Stomach (tissue), 9 donors: ENCODE results near the gene IAPP. TPM values are rescaled to one million over a fixed set of nuclear protein-coding genes. Genes with fewer than 3 reads are reported as not detected.

Experiments
- DNase-seq, 2 donors: peaks; one replicate each; pipeline versions ENCODE4 v3.0.0 to v3.0.0-alpha.2; 2013 to 2019
- H3K27ac ChIP-seq, 5 donors: fragments of 200-600 bp in 4 of 5; sonication (generic) in 4 of 5; one replicate each; pipeline ENCODE4 v1.5.1; 2013 to 2019; ENCODE audit warnings: mild to moderate bottlenecking in 1 of 5, moderate library complexity in 1 of 5
- H3K27me3 ChIP-seq, 3 donors: fragments of 200-600 bp; sonication (generic); one replicate each; pipeline ENCODE4 v1.5.1; 2017 to 2019; ENCODE audit warnings: mixed run types in 1 of 3
- H3K36me3 ChIP-seq, 4 donors: fragments of 200-600 bp; sonication (generic); 1 replicate in 3 of 4; 2 replicates in 1 of 4; pipeline ENCODE4 v1.5.1; 2016 to 2019
- H3K4me1 ChIP-seq, 4 donors: fragments of 200-600 bp; sonication (generic); one replicate each; pipeline ENCODE4 v1.5.1; 2016 to 2019
- H3K4me3 ChIP-seq, 4 donors: fragments of 200-600 bp; sonication (generic) in 3 of 4; one replicate each; pipeline ENCODE4 v1.5.1; 2016 to 2019; ENCODE audit warnings: mild to moderate bottlenecking in 1 of 4
- H3K9me3 ChIP-seq, 4 donors: fragments of 200-600 bp; sonication (generic); one replicate each; pipeline ENCODE4 v1.5.1; 2016 to 2019
- CTCF ChIP-seq, 7 experiments: fragments of 450-650 bp in 4 of 7; fragments of 200-600 bp in 3 of 7; sonication (generic) in 3 of 7; IDR thresholded peaks; one replicate each; pipeline ENCODE4 v1.5.1; 2016 to 2019; ENCODE audit warnings: antibody characterized with exemption in 7 of 7, control low read depth in 2 of 7, mild to moderate bottlenecking in 1 of 7
- EP300 ChIP-seq: sonication (generic); formaldehyde crosslinking; IDR thresholded peaks from one replicate; pipeline ENCODE4 v1.6.1; 2017; ENCODE audit warnings: antibody characterized with exemption
- POLR2A ChIP-seq, 4 donors: fragments of 450-650 bp; IDR thresholded peaks; one replicate each; pipeline ENCODE4 v1.6.1; 2016; ENCODE audit warnings: antibody characterized with exemption in 4 of 4, control low read depth in 2 of 4, mild to moderate bottlenecking in 1 of 4, moderate library complexity in 1 of 4
- POLR2AphosphoS5 ChIP-seq, 3 donors: sonication (generic); formaldehyde crosslinking; IDR thresholded peaks; one replicate each; pipeline ENCODE4 v1.6.1; 2016; ENCODE audit warnings: antibody characterized with exemption in 3 of 3
- WGBS, 5 donors: extraction: QIAGEN DNeasy Blood & Tissue Kit in 3 of 5; methylation state at CpG; one replicate each; pipeline versions ENCODE4 v1.1.5 to v1.1.7; 2013 to 2018; 5-methylcytosine and 5-hydroxymethylcytosine counted together
- intact Hi-C: fragments of 100-400 bp; cut with DNase I; formaldehyde crosslinking; loops from one replicate; pipeline ENCODE4 v1.15.1; 2023; ENCODE audit warnings: low total_unique reads
- polyA plus RNA-seq, 3 donors: library from polyadenylated mRNA; stranded (reverse); fragments of 200-250 nt; gene quantifications; one replicate each; pipeline ENCODE4 v1.2.3, GENCODE V29; 2013
- total RNA-seq, 5 donors: library from RNA; depleted of rRNA; stranded (reverse); fragments of >200 nt; gene quantifications; one replicate each; pipeline versions ENCODE4 v1.1.0 to v1.2.3, GENCODE V29; 2014 to 2016
- donor health status: healthy with polysubstance abuse.
- donor health status: Bipolar disorder and iron deficiency.
- donor health status: healthy.

IAPP gene
- total and polyA plus RNA-seq, 8 donors, result 0.15 to 1.2 TPM; not detected in 6

- Histone ChIP-seq H3K27ac (no peak within 1 kb of the TSS), H3K4me3 (no peak within 1 kb of the TSS), H3K27me3 (no peaks in the 10 kb centered on the region), H3K36me3 (no peaks in the 10 kb centered on the region), H3K9me3 (peaks cover 0 to 13% (median 3%) of the 10 kb centered on the region in 4 donors), H3K4me1 (no peaks in the 10 kb centered on the region)
- TF ChIP-seq CTCF (IDR thresholded peaks at IDR 0.05), result no peak
- TF ChIP-seq POLR2A (IDR thresholded peaks at IDR 0.05), result no peak
- no peak for TF ChIP-seq EP300
- no peak for TF ChIP-seq POLR2AphosphoS5 (IDR thresholded peaks at IDR 0.05)
- 68 to 70% (median 70%) methylated on average over 3 of the region's 3 CpGs for WGBS, 5 donors
- intact Hi-C loops, result no loop called here
- no peak for DNase-seq
Measured at GRCh38 chr12:21334771-21335325, 37.9 kb upstream of the IAPP start, which contains the start of gene SLCO1A2. Gene SLCO1A2 (minus strand): TSS chr12:21334917. CDS start chr12:21334647, 270 bp downstream.

- Histone ChIP-seq H3K27me3 (no peaks in the 10 kb centered on the region), H3K27ac (no peak overlapping the region), H3K4me3 (no peak overlapping the region), H3K36me3 (no peaks in the 10 kb centered on the region), H3K4me1 (no peaks in the 10 kb centered on the region), H3K9me3 (peaks cover 0 to 2% (median under 1%) of the 10 kb centered on the region in 4 donors)
- intact Hi-C loops, result no loop called here
- TF ChIP-seq CTCF (IDR thresholded peaks at IDR 0.05) (no peak), POLR2AphosphoS5 (IDR thresholded peaks at IDR 0.05) (no peak), POLR2A (IDR thresholded peaks at IDR 0.05) (no peak), EP300 (no peak)
- no peak for DNase-seq
- 37 to 56% (median 48%) methylated on average over 5 of the region's 5 CpGs for WGBS, 5 donors
Measured at GRCh38 chr12:21336656-21337055, 36.0 kb upstream of the IAPP start.

- H3K36me3 ChIP-seq, result no peaks in the 10 kb centered on the region
- H3K27me3 ChIP-seq, result no peaks in the 10 kb centered on the region
- H3K9me3 ChIP-seq, result no peaks in the 10 kb centered on the region
- no peak overlapping the region for H3K27ac ChIP-seq
- TF ChIP-seq CTCF (IDR thresholded peaks at IDR 0.05) (no peak), POLR2A (IDR thresholded peaks at IDR 0.05) (no peak), POLR2AphosphoS5 (IDR thresholded peaks at IDR 0.05) (no peak), EP300 (no peak)
- H3K4me3 ChIP-seq, result no peak overlapping the region
- no peak for DNase-seq
- H3K4me1 ChIP-seq, result no peaks in the 10 kb centered on the region
- intact Hi-C loops, result no loop called here
Measured at GRCh38 chr12:21337453-21337852, 35.2 kb upstream of the IAPP start.

GRCh38 chr12:21337959-21338744 lies 34.5 kb upstream of the IAPP start:
- H3K4me3 ChIP-seq, result no peak overlapping the region
- no peaks in the 10 kb centered on the region for H3K36me3 ChIP-seq
- 88 to 93% (median 92%) methylated on average over 6 of the region's 6 CpGs for WGBS, 5 donors
- no peaks in the 10 kb centered on the region for H3K27me3 ChIP-seq
- H3K9me3 ChIP-seq, result no peaks in the 10 kb centered on the region
- intact Hi-C loops, result no loop called here
- H3K27ac ChIP-seq, result no peak overlapping the region
- no peaks in the 10 kb centered on the region for H3K4me1 ChIP-seq
- TF ChIP-seq EP300, result no peak
- no peak for TF ChIP-seq POLR2A (IDR thresholded peaks at IDR 0.05)
- TF ChIP-seq CTCF (IDR thresholded peaks at IDR 0.05), result no peak
- no peak for TF ChIP-seq POLR2AphosphoS5 (IDR thresholded peaks at IDR 0.05)
- no peak for DNase-seq
